ENCODE data around the gene LZTS2.

DNA sequence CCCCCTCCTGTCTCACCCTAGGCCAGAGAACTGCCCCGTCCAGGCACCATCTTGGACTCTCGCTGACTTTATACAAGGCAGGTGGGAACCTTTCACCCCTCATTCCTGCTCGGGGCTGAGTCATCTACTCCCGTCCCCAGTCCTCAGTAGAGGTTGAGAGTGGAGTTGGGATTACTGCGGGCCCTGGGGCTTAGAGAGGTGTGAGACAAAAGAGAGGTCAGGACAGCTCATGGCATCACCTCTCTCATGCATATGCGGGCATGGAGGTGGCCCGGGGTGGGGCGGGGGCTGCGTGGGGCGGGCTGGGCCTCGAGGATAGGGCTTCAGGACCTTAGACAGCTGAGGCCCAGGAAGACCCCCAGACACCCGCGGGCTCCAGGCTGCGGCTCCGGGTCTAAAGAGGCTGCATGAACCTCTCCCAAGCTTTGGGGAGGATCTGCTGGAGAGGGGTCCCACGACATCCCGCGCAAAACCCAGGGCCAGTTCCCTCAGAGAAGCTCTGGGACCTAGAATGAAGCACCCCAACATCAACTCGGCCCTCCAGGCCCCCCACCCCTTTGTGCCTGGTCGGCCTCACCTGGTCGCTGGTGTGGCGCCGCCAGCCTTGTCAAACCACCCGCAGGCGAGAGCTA is 31.0 kb downstream of the LZTS2 start:
- no peak for TF ChIP-seq SP1 (IDR thresholded peaks at IDR 0.05)
- no peak for TF ChIP-seq FOXK2 (IDR thresholded peaks at IDR 0.05)
- TF ChIP-seq BHLHE40 (IDR thresholded peaks at IDR 0.05; ENCODE audit: borderline replicate concordance) = no peak
- TF ChIP-seq SUZ12 (IDR thresholded peaks at IDR 0.05) = no peak
- no peak for TF ChIP-seq NFRKB (IDR thresholded peaks at IDR 0.05)
- no peak for TF ChIP-seq CTBP1 (IDR thresholded peaks at IDR 0.05; ENCODE audit: borderline replicate concordance)
- TF ChIP-seq FOXM1 (IDR thresholded peaks at IDR 0.05; ENCODE audit: borderline replicate concordance) = no peak
- TF ChIP-seq L3MBTL2 (conservative IDR thresholded peaks at IDR 0.05) = no peak
- no peak for TF ChIP-seq LEF1 (IDR thresholded peaks at IDR 0.05; ENCODE audit: borderline replicate concordance)
- TF ChIP-seq, protein P1, sequence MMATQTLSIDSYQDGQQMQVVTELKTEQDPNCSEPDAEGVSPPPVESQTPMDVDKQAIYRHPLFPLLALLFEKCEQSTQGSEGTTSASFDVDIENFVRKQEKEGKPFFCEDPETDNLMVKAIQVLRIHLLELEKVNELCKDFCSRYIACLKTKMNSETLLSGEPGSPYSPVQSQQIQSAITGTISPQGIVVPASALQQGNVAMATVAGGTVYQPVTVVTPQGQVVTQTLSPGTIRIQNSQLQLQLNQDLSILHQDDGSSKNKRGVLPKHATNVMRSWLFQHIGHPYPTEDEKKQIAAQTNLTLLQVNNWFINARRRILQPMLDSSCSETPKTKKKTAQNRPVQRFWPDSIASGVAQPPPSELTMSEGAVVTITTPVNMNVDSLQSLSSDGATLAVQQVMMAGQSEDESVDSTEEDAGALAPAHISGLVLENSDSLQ (IDR thresholded peaks at IDR 0.05) = no peak
- TF ChIP-seq FOXA1 (IDR thresholded peaks at IDR 0.05) = no peak
- TF ChIP-seq ARNT (IDR thresholded peaks at IDR 0.05) = no peak
- TF ChIP-seq HDGF (IDR thresholded peaks at IDR 0.05; ENCODE audit: borderline replicate concordance) = no peak

Measured in HEK293T (cell line).